ENCODE measurements around the gene CCDC174.

GRCh38 chr3:14649466-14649865 is 2.1 kb upstream of the CCDC174 start:
- TF ChIP-seq CTCF (conservative IDR thresholded peaks at IDR 0.05), result no peak
- TF ChIP-seq ZFX (IDR thresholded peaks at IDR 0.05), result no peak

Measured in C4-2B (cell line).